ENCODE data around the gene BRDT.

DNA sequence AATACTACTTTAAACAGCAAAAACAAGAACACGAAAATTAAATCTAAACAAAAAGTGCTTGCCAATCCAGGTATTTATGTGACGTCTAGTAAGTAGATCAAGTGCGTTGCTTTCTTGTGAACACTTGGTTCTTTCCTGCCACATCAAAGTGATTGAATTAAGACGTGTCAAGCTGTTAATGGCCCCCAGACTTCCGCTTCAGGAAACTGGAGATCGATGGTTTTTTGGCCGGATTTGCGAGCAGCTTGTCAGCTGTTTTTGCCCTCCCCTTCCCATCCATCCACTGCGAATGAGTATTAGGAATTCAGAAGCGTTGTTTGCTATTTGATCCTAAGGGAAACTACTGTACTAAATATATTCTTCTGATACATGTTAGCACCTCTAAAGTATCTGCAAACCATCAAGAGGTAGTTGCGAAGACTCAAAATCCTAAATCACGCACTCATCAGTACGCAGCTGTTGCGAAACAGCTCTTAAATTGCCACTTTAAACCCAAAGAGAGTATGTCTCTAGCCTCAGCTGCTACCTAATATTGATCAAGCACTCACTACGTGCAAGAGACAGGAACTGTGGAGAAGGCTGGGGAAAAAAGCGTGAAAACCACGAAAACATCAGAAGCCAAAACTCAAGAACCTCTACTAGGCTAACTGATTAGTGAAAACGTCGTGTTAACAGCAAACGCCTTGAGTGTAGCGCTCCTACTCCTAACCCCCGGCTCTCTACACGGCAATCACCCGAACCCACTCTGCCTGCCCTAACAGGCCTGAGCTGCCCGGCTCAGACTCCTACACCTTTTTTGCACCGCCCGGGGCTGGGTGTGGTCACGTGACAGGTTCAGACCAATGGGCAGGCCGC lies 473 bp upstream of the BRDT start:
- TF ChIP-seq POLR2A (IDR thresholded peaks at IDR 0.05) = no peak
- TF ChIP-seq, protein P1, sequence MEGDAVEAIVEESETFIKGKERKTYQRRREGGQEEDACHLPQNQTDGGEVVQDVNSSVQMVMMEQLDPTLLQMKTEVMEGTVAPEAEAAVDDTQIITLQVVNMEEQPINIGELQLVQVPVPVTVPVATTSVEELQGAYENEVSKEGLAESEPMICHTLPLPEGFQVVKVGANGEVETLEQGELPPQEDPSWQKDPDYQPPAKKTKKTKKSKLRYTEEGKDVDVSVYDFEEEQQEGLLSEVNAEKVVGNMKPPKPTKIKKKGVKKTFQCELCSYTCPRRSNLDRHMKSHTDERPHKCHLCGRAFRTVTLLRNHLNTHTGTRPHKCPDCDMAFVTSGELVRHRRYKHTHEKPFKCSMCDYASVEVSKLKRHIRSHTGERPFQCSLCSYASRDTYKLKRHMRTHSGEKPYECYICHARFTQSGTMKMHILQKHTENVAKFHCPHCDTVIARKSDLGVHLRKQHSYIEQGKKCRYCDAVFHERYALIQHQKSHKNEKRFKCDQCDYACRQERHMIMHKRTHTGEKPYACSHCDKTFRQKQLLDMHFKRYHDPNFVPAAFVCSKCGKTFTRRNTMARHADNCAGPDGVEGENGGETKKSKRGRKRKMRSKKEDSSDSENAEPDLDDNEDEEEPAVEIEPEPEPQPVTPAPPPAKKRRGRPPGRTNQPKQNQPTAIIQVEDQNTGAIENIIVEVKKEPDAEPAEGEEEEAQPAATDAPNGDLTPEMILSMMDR (IDR thresholded peaks at IDR 0.05) = no peak
- no peak for TF ChIP-seq POLR2AphosphoS5 (IDR thresholded peaks at IDR 0.05)

Measured in stomach (tissue), 4 donors.